ENCODE results near the gene SYCE1. TPM values are rescaled to one million over a fixed set of nuclear protein-coding genes. Genes with fewer than 3 reads are reported as not detected.
"Not testable (repeated sequence)": the region's sequence is repeated elsewhere in the genome, so short reads cannot be mapped to it uniquely, and the experiment has no call there.

The SYCE1 gene, protein sequence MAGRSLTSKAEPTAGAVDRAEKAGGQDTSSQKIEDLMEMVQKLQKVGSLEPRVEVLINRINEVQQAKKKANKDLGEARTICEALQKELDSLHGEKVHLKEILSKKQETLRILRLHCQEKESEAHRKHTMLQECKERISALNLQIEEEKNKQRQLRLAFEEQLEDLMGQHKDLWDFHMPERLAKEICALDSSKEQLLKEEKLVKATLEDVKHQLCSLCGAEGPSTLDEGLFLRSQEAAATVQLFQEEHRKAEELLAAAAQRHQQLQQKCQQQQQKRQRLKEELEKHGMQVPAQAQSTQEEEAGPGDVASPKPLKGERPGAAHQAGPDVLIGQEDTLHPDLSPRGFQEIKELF
- under 1 TPM; 0.51 to 0.76 TPM for total RNA-seq
- long read RNA-seq, donor 1: 0 reads
- long read RNA-seq, donor 2, partial matches to known transcripts: 0 of 8 reads
- long read RNA-seq, donor 2, other reads (novel, unspliced or antisense): 3 of 8 reads

DNA sequence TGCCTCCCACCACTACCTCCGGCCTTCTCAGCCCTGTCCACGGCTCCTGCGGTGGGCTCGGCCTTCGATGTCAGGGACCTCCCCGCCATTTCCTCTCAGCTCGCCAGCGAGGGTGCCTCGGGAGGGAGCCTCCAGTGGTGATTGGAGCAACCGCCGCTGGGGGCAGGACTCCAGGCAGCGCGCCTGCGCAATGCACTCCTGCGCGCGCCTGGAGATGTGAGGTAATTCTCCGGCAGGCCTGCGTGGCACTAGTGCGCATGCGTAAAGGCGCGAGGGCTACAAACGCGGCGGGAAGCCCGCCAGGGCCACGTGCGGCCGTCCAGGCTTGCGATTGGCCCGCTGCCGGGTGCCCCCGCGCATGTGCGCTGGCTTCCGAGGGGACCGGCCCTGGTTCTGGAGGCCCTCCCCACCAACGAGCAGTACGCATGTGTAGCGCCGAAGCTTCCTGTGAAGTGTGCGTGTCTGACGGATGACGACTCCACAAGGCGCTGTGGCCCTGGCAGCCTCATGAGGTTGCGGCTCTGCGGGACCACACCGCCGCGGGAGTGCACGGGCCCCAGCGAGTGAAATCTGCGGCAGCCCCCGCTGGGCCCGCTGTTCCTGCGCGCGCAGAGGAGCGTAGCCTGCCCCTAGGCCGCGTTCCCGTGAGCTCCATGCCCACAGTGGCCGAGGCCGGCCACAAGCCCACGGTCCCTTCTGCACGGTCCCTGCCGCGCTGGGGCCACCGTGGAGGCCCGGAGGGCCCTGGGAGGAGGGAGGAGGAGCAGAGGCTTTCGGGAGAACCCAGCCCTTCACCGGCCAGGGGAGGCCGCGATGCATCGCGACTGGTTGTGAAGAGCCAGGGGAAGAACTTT, at the start of gene SYCE1:
SYCE1 (minus strand) TSS at position 143 of the 854 bp plus-strand sequence; CDS start at position 89, 54 bp downstream.
- no peak for DNase-seq (ENCODE audit: low spot score)

DNA sequence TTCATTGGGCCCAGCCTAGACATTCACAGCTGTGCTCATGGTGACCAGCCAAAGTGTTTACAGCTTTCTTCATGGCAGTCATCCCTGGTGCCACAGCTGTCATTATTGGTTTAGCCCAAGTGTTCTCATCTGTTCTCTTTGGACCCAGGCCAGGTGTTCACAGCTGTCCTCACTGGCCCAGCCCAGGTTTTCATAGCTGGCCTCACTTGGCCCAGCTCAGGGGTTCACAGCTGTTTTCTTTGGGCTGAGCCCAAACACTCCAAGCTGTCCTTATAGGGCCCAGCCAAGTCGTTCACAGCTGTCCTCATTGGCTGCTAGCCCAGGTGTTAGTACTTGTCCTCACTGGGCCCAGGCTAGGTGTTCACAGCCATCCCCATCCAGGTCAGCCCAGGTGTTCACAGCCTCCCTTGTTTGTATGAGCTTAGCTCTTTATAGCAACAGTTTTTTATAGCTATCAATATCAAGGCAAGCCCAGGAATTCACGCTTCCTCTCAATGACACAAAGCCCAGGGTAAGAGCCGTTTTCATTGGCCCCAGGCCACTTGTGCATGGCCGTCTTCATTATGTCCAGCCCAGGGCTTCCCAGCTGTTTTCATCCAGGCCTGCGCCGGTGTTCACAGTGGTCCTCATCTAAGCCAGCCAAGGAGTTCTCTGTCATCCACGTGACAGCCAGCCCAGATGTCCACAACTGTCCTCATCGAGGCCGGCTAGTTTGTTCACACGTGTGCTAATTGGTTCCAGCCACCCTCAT, 49.6 kb upstream of the SYCE1 start:
- intact Hi-C loops (cut with DNase I): no loop called here
- DNase-seq (ENCODE audit: low spot score): no peak

More for the DNA sequence above, at the start of gene SYCE1:
- intact Hi-C loops (cut with DNase I): no loop called here

DNA sequence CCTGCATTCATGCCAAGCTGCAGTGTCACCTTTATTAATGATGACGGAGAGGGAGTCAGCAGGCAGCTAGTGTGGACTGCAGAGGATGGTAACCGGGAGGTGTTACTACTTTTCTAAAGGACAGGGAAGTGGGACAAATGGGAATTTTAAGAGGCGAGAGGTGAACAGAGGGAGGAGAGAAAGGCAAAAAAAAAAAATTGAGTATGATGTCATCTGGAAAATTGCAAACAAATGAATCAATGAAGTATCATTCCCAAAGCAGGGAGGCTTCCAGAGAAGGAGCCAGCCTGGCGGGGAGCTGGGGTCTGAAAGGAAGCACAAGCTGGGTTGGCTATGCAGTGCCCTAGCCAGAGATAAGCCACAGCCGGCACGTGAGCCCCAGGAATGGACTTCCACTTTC, 48.3 kb upstream of the SYCE1 start:
- DNase-seq (ENCODE audit: low spot score): no peak
- intact Hi-C loops (cut with DNase I): no loop called here

DNA sequence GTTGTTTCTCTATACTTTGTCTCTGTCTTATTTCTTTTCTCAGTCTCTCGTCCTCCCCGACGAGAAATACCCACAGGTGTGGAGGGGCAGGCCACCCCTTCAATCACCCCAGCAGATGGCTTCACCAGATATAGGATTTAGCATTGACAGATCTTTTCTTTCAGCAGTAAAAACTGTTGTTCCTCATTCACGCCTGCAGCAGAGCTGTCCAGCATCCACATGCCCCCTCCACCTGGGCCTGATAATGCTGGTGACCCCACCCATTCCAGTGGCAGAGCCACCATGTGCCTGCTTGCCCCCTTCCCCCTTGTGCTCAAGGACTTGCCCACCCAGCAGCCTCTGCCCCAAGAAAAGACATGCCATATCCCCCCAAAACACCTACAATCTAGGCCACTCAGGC, 45.7 kb upstream of the SYCE1 start:
- intact Hi-C loops (cut with DNase I): no loop called here

DNA sequence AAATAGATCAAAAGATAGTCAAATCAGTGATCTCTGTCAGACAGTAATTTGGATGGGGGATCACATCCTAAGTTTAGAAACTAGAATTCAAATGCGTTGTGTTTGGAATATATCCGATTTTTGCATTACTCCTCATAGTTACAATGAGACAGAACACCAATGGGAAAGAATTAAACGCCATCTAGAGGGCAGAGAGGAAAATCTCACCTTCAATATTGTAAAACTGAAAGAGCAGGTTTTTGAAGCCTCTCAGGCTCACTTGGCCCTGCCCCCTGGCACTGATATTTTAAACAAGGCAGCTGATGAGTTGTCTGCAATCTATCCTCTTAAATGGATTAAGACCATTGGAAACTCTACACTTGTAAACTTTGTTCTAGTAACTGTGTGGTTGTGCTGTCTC, 43.5 kb upstream of the SYCE1 start:
- intact Hi-C loops (cut with DNase I): no loop called here
- no peak for DNase-seq (ENCODE audit: low spot score)

More for the DNA sequence above, 45.7 kb upstream of the SYCE1 start:
- no peak for DNase-seq (ENCODE audit: low spot score)

DNA sequence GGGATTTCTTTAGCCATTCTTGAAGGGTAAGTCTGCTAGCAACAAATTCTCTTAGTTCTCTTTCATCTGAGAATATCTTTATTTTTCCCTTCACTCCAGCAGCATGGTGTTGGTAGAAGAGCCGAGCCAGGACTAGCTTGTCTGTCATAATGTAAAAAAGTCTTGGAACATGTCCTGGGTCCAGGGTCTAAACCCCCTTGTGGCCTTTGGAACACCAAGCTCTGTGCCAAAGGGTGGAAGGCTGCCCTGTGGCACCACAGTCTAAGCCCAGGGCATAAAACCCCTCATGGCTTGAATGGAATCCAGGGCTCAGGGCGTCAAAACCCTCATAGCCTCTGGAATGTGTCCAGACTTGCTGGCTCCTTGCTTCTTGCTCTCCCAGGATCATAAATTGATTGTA, 38.1 kb upstream of the SYCE1 start:
- intact Hi-C loops (cut with DNase I); DNase-seq (ENCODE audit: low spot score): not testable (repeated sequence)

DNA sequence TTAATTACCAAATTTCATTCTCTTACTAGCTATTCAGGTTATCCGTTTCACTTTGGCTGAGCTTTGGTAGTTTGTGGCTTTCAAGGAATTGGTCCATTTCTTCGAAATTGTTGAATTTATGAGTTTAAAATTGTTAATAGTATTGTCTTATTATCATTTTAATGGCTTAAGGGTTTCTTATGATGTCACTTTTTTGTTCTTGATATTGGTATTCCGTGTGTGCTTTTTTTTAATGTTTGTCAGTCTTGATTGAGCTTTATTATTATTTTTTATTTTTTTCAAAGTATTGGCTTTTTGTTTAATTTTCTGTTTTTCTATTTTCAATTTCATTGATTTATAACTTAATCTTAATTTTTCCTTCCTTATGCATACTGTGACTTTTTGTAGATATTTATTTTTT, 35.3 kb upstream of the SYCE1 start:
- no peak for DNase-seq (ENCODE audit: low spot score)
- intact Hi-C loops (cut with DNase I): no loop called here

DNA sequence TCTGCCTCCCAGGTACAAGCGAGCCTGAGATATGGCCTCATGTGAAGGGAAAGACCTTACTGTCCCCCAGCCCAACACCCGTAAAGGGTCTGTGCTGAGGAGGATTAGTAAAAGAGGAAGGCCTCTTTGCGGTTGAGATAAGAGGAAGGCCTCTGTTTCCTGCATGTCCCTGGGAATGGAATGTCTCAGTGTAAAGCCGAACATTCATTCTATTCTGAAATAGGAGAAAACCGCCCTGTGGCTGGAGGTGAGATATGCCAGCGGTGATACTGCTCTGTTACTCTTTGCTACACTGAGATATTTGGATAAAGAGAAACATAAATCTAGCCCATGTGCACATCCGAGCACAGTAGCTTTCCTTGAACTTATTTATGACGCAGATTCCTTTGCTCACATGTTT, 34.5 kb upstream of the SYCE1 start:
- DNase-seq (ENCODE audit: low spot score); intact Hi-C loops (cut with DNase I): not testable (repeated sequence)

DNA sequence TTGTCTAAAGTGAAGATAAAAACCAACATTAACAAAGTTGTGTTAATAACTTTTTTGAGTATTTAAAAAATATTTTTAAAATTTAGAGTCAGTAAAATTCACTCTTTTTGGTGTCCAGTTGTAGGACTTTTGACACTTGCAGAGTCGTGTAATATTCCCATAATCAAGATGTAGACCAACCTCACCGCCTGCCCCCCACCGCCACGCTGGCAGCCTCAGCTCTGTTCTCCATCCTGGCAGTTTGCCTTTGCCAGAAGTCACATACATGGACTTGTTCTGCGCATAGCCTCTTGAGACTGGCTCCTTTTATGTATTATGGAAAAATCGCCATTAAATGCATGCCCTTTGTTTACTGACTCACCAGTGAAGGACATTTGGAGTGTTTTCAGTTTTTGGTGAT, 27.3 kb upstream of the SYCE1 start:
- intact Hi-C loops (cut with DNase I): no loop called here
- no peak for DNase-seq (ENCODE audit: low spot score)

DNA sequence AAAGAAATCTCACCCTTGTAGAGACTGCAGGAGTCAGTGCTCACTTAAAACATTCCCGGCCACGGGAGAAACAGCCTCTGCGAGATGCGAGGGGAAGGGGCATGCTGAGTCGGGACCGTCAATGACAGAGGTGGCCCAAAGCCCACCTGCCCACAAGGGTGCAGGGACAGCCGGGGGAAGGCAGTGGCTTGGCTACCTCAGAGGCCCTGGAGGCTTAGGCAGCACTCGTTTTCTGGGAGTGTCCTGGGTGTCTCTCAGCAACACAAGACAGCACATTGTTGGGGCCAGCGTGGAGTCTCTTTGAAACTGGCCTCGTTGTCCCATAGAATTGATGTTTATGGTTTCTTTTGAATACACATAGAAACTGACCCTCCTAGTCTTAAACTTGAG, 25.6 kb upstream of the SYCE1 start:
- no peak for DNase-seq (ENCODE audit: low spot score)
- intact Hi-C loops (cut with DNase I): no loop called here

DNA sequence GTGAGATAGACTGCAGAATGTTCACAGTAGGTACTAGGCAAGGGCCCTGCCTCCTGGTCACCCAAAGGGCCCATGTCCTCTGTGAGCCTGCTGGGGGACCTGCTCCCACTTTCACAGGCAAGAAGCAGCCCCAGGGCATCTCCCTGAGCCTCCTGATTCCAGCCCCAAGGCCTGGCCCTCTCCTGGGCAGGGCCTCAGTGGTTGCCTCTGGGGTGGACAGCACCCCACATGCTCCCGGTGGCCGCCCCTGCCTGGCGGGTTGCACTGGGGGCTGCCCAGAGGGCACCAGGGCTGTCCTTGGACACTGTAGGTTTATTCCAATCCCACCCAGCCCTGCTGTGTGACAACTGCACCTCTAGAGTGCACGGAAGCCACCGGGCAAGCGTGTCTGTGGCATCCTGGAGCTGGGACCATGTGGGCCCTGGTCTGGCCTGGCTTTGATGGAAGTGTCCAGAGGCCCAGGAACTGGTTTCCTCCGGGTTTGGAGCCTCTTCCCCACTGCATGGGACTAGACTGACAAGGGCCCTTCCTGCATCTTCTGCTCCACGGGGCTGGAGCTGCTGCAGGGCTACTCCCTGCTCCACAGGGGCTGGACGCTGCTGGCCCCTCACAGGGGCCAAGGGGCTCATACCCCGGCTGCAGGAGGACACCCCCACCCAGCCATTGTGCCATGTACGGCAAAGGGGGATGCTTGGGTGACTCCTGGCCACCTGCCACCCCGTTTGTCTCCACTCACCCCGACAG, 25.0 kb upstream of the SYCE1 start:
- intact Hi-C loops (cut with DNase I): no loop called here

DNA sequence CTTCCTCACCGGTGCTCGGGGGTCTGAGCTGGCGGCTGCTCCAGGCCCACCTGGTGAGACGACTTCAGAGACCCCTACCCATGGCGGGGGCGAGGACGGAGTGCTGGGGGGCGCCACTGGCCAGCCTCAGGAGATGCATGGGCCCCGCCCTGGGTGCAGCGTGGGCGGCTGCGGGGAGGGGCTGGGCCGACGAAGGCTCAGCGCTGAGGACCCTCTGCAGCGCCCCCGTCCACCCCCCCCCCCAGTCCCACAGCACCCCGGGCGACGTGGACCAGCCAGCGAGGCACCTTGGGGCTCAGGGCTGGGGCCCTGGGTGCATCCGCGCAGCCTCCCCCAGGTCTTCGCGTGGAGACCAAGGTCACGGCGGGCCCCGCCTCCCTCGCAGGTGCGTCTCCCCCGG, 11.7 kb upstream of the SYCE1 start:
- DNase-seq (ENCODE audit: low spot score); intact Hi-C loops (cut with DNase I): not testable (repeated sequence)

More for the DNA sequence above, 25.0 kb upstream of the SYCE1 start:
- no peak for DNase-seq (ENCODE audit: low spot score)

DNA sequence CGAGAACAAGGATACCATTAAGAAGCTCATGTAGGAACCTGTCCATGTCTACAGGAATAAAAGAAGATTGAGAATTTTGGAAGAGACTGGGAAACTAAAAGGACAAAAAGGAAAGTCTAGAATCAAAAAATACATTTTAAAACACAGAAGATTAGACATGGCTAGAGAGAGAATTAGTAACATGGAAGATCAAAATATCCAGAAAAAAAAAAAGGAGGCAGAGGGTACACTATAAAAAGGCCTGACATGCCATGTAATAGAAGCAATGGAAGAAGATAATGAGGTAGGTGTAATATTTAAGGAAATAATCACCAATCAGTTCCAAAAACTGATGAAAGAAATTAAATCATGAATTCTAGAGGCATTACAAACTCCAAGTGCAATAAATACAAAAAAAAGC, 8.1 kb upstream of the SYCE1 start:
- DNase-seq (ENCODE audit: low spot score); intact Hi-C loops (cut with DNase I): not testable (repeated sequence)

DNA sequence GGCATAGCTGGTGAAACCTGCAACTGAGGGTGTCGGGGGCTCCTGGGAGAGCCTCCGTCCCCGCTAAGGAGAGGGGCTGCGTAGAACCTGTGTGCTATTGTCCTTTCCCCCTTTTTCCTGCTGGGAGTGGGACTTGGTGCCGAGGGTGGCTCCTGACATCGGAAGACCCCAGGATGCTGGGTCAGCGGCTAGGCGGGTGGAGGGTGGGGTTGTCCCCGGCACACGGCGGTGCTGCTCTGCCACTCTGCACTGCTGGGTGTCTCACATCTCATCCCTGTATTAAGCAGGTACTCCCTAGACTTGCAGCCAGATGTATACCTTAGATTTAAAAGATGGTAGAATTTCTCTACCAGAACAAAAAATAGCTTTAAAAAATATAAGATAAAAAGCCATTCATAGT, 6.7 kb upstream of the SYCE1 start:
- intact Hi-C loops (cut with DNase I); DNase-seq (ENCODE audit: low spot score): not testable (repeated sequence)

DNA sequence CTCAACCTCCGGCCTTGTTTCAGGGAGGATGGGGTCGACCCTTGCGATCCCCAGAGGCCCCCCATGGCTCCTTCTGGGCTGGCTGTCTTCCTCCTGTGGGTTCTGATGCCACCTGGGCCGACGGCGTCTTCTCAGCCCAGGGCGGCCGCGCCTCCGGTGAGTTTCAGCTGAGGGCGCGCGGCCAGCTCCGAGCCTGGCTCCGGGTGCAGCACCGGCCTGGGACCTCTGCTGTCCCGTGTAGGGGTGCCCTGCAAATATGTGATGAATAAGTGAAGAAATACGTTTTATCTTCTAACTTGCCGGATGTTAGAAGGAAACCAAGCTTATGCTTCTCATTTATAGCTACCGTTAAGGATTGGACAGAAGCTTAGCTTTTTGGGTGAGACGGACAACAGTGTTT, 4.4 kb upstream of the SYCE1 start:
- intact Hi-C loops (cut with DNase I); DNase-seq (ENCODE audit: low spot score): not testable (repeated sequence)

DNA sequence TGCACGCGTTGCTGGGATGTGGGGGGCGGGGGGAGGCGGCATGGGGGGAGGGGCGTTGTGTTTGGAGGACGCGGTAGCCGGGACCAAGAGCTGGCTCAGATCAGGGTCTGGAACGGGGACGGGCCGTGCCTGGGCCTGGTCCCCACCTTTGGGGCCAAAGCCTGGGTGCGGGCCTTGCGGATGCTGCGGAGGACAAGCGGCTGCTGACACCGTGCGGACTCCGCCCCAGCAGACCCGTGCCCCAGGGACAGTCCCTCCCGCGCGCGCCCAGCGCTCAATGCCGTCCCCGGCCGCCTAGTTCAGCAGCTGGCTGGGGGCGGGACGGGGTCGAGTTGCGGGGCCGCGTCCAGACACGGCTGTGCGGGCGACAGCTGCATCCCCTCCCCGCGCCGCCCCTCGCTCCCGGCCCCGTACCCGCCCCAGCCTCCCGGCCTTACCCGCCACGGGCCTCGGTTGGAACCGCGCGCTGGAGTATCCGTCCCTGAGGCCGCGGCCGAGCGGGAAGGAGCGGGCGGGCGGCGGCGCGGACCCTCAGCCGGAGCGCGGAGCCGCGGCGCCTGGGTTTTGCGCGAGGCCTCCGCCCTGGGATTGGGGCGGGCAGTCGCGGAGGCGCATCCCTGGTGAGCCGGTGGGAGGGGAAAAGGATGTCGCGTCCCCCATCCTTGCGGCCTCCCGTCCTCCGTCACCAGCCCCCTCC, 3.6 kb upstream of the SYCE1 start:
- intact Hi-C loops (cut with DNase I); DNase-seq (ENCODE audit: low spot score): not testable (repeated sequence)

DNA sequence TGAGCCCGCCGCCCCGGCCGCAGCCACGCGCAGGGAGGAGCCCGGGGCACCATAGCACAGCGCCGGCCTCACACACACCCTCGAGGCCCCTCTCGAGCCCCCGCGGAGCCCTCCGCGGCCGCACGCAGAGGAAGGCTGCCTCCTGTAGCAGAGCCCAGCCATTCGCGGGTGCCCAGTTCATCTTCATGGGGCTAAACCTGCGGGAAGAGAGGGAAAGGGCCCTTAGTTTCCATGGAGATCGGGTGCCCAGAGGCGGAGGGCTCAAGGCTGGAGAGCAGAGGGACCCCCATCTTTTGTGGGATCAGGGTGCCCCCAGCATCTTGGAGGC, 2.9 kb upstream of the SYCE1 start:
- intact Hi-C loops (cut with DNase I): no loop called here
- no peak for DNase-seq (ENCODE audit: low spot score)

DNA sequence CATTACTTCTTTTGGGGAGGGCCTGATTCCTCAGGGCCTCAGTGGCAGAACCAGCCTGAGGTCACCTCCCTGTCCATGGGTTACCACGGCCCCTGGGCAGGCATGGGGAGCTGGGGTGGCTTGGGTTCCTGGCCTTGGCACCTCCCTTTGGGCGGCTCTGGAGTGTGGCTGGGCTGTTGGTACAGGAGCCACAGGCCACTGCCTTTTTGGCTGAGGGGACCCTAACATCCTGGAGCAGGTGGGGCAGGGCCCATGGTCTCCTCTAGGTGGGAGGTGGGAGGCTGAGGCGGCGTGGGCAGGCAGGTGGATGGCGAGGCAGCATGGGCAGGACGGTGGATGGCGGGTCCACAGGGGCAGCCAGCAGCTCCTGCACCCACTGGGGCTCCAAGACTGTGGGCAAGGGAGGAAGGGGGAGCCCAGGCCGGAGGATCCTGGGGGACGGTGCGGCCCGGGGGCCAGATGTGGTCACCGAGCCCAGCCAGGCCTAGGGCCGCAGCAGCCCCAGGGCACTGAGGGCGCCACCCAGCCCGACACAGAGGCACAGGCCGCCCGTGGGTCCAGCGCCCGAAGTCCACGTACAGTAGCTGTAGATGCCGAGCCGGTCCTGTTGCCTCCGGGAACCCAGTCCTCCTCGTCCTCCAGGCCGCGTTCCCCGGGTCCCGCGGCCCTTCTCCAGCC, 2.4 kb upstream of the SYCE1 start:
- DNase-seq (ENCODE audit: low spot score): no peak
- intact Hi-C loops (cut with DNase I): no loop called here

All from posterior vena cava (tissue), 2 donors.